Measurements from ENCODE around the gene ZNF292. TPM values are rescaled to one million over a fixed set of nuclear protein-coding genes. Genes with fewer than 3 reads are reported as not detected.
A peak's percentile ranks its signal among the peaks of the same experiment; 100 is the strongest.
"Not testable (repeated sequence)": the region's sequence is repeated elsewhere in the genome, so short reads cannot be mapped to it uniquely, and the experiment has no call there.

Gene ZNF292
- 28.0 TPM for total RNA-seq

DNA sequence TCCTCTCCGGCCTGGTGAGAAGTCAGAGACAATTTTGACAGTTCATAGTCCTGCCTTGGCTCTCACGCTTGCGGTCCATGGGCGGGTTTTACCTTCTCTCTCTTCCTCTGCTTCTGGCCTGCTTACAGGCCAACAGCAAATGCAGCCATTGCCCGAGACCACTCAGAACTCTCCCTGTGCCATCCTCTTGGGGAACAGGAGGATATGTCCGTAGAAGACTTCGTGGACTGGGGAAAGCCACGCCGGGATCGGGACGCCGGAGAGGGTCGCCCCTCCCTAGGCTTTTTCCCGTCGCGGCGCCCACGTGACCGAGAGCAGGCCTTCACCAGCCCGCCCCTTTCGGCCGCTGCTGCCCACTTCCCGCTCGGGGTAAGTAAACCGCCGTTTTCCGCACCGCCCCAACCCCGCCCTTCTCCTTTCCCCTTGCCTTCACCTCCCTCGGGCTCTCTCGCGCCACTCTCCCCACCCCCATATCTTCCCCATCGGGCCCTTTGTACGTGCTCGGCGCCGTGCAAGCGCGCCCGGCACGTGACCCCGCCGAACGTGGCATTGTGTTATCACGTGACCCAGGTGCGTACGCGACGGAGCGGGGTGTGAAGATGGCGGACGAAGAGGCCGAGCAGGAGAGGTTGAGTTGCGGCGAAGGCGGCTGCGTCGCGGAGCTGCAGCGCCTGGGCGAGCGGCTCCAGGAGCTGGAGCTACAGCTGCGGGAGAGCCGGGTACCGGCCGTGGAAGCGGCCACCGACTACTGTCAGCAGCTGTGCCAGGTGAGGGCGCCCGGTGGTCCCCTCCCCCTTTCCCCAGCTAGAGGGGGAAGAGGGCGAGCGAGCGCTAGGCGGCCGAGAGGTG lies at the start of gene ZNF292:
Gene ZNF292 (plus strand): TSS at position 573 of the 849 bp plus-strand sequence. CDS start 27 bp downstream, at position 600.
- peak; percentile 92 to 97 (median 96) for DNase-seq (ENCODE audit: low read depth in 2 of 3, low spot score in 2 of 3)

DNA sequence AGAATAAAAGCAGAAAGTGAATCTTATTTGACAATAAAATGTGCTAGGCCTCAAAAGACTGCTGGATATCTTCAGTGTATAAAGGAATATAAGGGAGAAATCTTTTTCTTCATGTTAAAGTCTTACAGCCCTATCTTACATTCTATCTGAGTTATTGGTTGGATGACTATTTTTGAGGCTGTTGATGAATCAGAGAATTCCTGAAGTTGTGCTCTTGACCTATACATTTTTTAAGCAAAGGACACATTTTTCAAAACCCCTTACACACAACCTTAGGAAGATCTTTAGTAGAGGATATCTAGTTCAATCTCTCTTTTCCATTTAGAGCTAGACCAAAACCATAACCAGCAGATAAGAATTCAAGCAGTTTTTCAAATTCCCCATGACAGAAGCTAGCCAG lies 49.5 kb upstream of the ZNF292 start:
- DNase-seq (ENCODE audit: low read depth in 2 of 3, low spot score in 2 of 3), result no peak

DNA sequence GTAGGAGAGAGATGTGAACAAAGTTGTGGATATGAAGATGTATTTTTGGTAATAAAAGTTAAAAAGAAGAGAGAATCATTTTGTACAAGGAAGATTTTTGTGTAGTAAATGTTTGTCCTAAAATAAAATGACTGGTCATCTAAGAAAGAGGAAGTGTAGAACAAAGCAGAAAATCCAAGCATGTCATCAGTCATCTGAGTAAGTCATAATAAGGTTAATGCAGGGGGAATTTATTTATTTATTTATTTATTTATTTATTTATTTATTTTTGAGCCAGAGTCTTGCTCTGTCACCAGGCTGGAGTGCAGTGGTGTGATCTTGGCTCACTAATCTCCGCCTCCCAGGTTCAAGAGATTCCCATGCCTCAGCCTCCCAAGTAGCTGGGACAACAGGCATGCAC lies 44.7 kb upstream of the ZNF292 start:
- peak in 1 of 3 donors; percentile 46 for DNase-seq (ENCODE audit: low read depth in 2 of 3, low spot score in 2 of 3)

DNA sequence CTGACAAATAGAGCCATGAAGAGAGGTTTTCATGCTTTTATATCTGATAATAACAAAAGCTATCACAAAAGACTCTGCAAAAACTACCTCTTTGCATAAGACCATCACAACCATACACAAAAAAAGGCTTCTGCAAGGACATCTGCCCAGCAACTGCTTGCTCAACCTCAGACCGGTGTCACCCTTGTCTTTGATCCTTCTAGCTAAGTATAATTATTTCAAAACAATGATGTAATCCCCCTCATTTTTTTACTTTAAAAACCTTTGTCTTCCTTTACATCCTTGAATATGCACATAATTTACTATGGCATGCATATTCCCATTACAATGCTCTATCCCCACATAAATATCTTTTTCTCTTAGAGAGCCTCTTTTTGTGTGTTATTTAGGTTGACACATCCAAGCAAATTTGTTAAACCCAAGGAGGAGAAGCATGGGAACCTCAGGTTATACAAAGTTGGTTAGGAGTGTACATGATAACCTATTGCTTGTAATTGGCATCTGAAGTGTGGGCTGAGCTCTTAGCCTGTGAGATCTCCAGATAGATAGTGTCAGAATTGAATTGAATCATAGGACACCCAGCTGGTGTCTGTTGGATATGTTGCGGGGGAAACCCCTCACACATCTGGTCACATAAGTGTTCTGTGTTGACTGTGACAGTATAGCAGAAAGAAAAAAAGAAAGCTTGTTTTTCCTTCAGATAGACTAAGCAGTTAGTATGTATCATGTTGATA lies 39.8 kb upstream of the ZNF292 start:
- DNase-seq (ENCODE audit: low read depth in 2 of 3, low spot score in 2 of 3), result no peak

DNA sequence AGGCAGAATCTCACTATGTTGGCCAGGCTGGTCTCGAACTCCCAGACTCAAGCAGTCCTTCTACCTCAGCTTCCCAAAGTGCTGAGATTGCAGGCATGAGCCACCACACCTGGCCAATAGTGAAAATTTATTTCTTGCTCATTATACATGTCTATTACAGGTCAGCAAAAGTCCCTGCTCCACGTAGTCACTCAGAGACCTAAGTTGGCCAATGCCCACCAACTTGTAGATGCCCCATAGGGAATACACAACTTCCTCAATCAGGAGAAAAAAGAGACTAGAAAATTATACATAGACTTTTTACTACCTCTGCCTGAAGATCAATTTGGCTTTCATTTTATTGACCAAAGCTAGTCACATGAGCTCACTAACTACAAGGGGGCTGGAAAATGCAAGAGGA lies 38.4 kb upstream of the ZNF292 start:
- DNase-seq (ENCODE audit: low read depth in 2 of 3, low spot score in 2 of 3), result no peak

DNA sequence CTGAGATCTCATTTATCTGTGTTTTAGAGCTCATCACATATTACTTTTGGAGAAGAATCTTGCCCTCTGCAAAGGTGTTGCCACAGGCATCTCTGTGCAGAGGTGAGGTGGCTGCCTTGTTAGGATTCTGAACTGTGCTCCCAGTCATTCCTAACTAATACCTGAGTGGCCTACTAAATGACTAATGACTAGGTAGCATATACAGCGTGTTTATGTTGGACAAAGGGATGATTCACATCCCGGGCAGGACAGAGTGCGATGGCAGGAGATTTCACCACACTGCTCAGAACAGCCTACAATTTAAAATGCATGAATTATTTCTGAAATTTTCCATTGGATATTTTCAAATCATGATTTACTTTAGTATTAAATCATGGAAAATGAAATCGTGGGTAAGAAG lies 37.3 kb upstream of the ZNF292 start:
- no peak for DNase-seq (ENCODE audit: low read depth in 2 of 3, low spot score in 2 of 3)

DNA sequence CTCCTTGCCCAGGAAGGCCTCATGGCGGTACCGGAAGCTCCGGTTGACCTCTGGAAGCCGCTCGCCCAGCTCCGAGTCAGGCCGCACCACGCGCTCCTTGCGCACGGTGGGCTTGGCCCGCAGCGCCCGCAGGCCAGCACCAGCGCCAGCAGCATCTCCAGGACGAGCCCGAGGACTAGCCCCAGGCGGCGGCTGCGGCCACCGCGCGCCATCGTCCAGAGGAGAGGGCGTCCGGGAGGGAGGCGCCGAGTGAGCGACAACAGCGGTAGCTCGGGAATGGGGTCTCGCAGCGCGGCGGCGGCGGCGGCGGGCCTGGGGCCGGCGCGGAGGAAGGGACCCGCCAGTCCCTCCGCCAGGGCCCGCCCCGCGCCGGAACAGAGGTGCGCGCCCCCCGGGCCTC lies 32.9 kb upstream of the ZNF292 start:
- no peak for DNase-seq (ENCODE audit: low read depth in 2 of 3, low spot score in 2 of 3)

DNA sequence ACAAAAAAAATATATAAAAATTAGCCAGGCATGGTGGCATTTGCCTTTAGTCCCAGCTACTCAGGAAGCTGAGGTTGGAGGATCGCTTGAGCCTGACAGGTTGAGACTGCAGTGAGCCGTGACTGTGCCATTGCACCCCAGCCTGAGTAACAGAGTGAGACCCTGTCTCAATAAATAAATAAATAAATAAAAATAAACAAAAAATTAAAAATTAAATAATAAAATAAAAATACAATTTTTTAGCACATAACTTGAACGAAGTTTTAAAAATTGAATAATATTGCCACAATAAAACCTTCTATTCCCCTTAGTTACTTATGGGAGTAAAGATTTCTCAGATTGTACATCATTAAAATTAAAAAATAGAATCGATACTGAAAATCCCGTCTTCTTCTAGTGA lies 31.3 kb upstream of the ZNF292 start:
- DNase-seq (ENCODE audit: low read depth in 2 of 3, low spot score in 2 of 3), result no peak

DNA sequence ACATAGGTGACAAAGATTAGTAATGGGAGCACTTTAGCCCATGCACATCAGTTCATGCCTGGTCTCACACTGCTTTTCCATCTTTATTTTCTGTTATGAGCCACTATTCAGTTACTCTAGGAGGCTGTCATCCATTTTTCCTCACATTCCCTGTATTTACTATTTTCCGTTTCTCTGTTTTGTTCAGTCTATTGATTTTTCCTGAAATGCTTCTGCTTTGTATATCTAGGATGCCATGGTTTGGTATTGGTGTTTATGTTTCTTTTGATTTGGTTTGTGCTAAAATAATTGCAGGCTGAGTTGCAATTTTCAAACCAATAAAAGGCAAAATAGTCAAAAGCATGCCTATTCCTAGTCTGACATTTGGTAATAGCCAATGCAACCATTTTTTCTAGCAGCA lies 28.9 kb upstream of the ZNF292 start:
- DNase-seq (ENCODE audit: low read depth in 2 of 3, low spot score in 2 of 3), result no peak

DNA sequence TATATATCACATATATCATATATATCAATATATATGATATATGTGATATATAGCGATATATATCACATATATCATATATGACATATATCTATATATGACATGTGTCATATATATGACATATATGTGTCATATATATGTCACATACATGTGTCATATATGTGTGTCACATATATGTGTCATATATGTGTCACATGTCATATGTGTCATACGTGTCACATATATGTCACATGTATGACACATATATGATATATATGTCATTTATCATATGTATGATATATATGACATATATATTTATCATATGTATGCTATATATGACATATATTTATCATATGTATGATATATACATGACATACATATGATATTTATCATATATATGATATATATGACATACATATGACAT lies 27.6 kb upstream of the ZNF292 start:
- no peak for DNase-seq (ENCODE audit: low read depth in 2 of 3, low spot score in 2 of 3)

DNA sequence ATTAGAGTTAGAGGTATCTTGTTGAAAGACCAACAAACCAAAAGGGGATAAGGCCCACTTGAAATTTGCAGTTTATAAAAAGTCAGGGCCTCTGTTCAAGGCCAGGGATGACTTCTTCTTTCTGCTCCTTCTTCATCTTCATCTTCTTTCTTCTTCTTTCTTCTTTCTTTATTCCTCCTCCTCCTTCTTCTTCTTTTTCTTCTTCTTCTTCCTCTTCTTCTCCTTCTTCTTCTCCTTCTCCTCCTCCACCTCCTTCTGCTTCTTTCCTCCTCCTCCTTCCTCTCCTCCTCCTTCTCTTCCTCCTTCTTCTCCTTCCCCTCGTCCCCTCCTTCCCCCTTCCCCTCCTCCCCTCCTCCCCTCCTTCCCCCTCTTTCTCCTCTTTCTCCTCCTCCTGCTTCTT lies 18.4 kb upstream of the ZNF292 start:
- no peak for DNase-seq (ENCODE audit: low read depth in 2 of 3, low spot score in 2 of 3)

DNA sequence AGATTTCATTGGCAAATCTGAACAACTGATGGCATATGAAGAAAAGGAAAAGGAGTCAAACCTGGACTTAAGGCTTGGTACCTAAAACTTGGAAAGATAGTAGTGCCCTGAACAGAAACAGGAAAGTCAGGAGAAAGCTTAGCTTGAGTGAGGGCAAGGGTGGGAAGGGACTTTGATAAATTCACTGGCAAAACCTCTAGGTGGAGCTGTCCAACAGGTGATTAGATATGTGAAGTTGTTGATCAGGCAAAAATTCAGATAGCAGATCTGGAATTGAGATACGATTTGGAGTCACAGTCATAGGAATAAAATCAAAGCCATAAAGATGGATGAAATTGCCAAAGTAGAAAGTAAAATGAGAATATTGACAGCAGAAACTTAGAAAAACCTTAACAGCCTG lies 16.1 kb upstream of the ZNF292 start:
- peak; percentile 44 to 66 (median 54) for DNase-seq (ENCODE audit: low read depth in 2 of 3, low spot score in 2 of 3)

DNA sequence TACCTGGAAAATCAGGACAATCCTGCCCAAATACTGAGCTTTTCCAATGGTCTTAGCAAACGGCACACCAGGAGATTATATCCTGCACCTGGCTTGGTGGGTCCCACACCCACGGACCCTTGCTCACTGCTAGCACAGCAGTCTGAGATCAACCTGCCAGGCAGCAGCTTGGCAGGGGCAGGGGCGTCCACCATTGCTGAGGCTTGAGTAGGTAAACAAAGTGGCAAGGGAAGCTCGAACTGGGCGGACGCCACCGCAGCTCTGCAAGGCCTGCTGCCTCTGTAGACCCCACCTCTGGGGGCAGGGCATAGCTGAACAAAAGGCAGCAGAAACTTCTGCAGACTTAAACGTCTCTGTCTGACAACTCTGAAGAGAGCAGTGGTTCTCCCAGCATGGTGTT lies 15.4 kb upstream of the ZNF292 start:
- not testable (repeated sequence) for DNase-seq (ENCODE audit: low read depth in 2 of 3, low spot score in 2 of 3)

DNA sequence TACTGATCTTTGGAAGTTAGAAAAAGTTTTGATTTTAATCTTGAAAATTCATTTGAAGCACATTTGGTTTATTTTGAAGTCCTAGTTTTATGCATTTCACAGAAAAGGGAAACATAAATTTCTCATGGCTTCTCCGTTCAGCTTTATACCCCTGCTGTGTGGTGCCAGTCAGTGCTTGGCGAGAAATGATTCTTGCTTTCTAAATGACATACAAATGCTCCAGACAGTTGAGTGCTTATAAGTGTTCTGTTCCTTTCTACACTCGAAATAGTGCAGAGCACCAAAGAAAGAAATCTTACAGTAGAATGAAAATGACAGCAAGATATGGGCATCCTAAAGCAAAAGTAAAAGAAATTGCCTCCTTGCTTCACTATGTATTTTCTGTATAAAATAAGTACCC lies 9.0 kb upstream of the ZNF292 start:
- no peak for DNase-seq (ENCODE audit: low read depth in 2 of 3, low spot score in 2 of 3)

DNA sequence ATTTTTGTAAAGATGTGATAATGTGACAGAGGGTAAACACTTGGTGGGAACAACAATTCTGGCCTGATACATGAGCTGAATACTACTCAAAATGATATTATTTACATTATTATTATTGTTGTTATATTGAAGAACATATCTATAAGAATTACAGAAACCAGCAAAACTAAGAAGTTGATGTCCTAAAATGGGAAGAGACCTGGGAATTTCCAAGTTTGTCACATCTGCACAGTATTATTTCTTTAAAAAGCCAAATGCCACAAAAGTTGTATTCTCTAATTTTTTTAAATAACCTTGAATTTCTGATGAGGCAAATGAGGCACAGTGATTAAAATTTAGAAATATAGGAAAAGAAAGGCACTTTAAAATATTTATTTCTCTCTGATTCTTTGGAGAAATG lies 5.0 kb upstream of the ZNF292 start:
- no peak for DNase-seq (ENCODE audit: low read depth in 2 of 3, low spot score in 2 of 3)

DNA sequence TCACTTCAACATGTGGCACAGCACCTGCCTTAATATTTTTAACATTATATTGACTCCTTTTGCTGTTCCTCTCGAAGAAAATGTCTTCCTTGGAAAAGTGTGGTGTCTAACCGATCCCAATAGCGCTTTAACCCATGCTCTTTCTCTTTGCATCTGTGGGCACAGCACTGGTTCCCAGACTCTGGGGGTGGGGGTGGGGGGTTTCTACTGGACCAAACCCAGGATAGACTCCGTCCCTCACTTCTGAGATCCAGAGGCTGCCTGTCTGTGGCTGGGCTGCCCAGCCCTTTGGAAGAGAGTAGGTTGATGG lies 3.9 kb upstream of the ZNF292 start:
- DNase-seq (ENCODE audit: low read depth in 2 of 3, low spot score in 2 of 3), result no peak

DNA sequence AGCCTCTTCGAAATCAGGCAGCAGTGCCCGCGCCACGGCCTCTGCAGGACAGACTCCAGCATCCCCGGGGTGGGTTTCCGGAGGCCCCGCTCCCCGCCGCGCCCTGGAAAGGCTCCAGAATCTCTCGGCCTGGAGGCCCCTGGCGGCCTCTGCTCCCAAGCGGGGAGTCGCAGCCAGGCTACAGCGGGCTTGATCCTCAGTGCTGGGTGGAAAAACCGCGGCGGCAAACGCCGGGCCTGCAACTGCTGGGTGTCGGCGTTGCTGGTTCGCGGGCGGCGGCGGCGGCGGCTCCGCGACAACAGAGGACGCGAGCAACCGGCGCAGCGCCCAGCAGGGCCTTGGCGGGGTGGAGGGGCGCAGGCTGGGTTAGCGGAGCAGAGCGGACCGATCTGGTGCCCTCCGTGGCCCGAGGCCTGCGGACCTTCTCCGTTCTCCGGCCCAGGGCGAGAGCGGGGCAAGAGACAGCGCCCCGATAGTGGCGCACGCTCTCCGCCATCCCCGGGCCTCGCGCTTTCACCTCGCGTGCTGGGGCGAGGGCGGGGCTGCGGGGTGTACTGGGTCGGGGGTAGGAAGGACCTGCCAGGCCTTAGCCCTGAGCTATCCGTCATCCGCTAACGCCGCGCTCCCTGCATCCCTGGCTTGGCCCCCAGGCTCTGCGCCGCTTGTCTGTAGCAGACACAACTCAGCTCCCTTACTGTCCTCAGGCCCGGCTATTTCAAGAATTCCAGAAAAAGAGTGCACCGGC lies 3.4 kb upstream of the ZNF292 start:
- DNase-seq (ENCODE audit: low read depth in 2 of 3, low spot score in 2 of 3), result peak; percentile 47 to 71 (median 65)

DNA sequence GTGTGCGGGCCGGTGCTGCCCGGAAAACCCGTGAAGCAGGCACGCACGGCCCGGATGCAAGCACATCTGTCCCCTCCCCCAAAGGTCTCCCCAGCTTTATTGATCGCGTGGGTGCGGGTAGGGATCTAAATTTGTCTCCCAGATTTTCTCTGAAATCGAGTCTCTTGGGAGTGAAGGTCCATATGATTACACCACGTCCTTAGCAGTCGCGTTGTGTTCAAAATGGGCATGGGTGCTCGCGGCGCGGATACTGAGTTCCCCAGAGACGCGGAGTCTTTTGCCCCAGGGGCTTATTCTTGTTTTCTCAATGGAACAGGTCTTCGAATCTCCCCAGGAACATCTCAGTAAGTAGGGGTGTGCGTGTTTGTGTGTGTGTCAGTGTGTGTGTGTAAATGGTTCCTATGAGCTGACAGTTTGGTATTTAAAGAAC lies 2.8 kb upstream of the ZNF292 start:
- DNase-seq (ENCODE audit: low read depth in 2 of 3, low spot score in 2 of 3), result no peak

DNA sequence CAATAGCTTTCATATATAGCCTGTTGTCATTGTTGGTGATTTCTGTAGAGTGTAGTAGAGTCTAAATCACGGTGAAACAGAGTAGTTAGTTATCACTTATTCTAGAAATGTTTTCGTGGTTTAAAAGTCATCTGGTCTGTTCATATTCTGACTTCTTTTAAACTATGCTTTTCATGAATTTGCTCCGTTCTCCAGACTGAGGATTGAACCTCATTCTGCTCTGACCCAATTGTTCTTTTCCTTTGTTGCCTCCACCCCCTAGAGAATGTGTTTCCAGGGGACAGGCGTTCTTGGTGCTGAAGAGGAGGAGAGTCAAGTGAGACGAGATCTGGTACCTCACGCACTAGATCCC lies 748 bp upstream of the ZNF292 start:
- DNase-seq (ENCODE audit: low read depth in 2 of 3, low spot score in 2 of 3), result no peak

DNA sequence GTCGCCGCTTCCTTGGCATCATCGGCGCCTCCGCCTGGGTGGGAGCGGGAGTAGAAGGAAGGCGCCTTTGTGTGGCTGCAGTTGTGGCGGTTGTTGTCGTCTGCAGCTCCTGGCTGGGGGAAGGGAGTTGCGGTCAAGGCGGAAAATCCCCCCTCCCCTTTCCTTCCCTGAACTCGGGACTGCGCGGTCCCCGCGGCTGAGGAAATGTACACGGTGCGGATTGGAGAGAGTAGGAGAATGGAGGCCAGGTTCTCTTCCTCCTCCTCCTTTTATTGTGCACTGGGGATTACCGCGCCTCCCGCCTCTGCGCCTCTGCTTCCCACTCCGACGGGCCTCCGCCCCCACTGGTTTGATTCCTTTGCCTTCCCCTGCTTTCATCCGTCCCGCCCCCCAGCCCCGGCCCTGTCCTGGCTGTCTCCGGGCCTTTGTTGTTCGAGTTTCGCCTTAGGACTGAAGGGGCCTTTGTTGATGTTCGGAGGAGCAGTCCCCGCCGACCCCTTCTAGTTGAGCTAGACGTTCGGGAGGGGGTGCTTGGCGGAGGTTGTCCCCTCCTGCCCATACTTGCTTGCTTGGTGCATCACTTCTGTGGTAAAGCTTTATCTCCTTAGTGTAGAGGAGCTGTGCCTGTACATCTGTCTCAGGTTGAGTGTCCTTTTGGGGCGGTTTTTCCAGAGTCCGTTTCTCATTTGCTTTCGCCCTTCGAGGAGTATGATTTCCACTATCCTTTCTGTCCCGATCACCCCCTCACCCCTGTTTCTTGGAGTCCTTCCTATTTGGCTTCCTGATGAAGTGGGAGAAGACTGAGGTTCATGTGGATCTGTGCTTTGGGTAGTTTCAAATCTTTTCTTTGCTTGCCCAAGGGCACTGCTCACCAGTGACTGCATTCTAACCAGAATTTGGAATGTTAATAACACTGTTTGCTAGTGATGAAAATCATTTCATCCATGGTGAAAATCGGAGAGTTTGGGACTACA lies 764 bp downstream of the ZNF292 start:
- peak; percentile 33 to 84 (median 74) for DNase-seq (ENCODE audit: low read depth in 2 of 3, low spot score in 2 of 3)
